MM.1S (cell line): Measurements from ENCODE around the gene AP1B1.

Experiments
- DNase-seq: peaks from one replicate; pipeline ENCODE4 v3.0.0-alpha.2; 2015
- H2AFZ ChIP-seq: fragments of 300-600 bp; sonication (generic); 2 replicates; pipeline ENCODE4 v1.6.0; 2016; ENCODE audit warnings: antibody characterized with exemption, low read length
- H3F3A ChIP-seq: fragments of 300-600 bp; sonication (generic); 2 replicates; pipeline ENCODE4 v1.6.1; 2016; ENCODE audit warnings: mild to moderate bottlenecking, antibody characterized with exemption, low read length, moderate library complexity, mixed read lengths; ENCODE audit not compliant: insufficient read depth
- H3K27ac ChIP-seq: fragments of 300-600 bp; sonication (generic); 2 replicates; pipeline ENCODE4 v1.5.1; 2016; ENCODE audit warnings: mild to moderate bottlenecking, low read length
- H3K27me3 ChIP-seq: fragments of 300-600 bp; sonication (generic); replicated peaks from 2 replicates; pipeline ENCODE4 v1.6.0; 2016; ENCODE audit warnings: low read length; ENCODE audit not compliant: insufficient read depth
- H3K36me3 ChIP-seq: fragments of 300-600 bp; sonication (generic); replicated peaks from 2 replicates; pipeline ENCODE4 v1.6.1; 2016; ENCODE audit warnings: mild to moderate bottlenecking, low read length, mixed read lengths; ENCODE audit not compliant: insufficient read depth
- H3K4me1 ChIP-seq: fragments of 300-600 bp; sonication (generic); 2 replicates; pipeline ENCODE4 v1.6.1; 2016; ENCODE audit warnings: low read length, mixed read lengths
- H3K4me2 ChIP-seq: fragments of 300-600 bp; sonication (generic); 2 replicates; pipeline ENCODE4 v1.6.0; 2016; ENCODE audit warnings: low read depth, low read length
- H3K4me3 ChIP-seq: fragments of 300-600 bp; sonication (generic); 2 replicates; pipeline ENCODE4 v1.5.1; 2016; ENCODE audit warnings: low read length, mixed read lengths
- H3K79me2 ChIP-seq: fragments of 300-600 bp; sonication (generic); 2 replicates; pipeline ENCODE4 v1.6.1; 2016; ENCODE audit warnings: mixed run types, low read length, mixed read lengths
- H3K9ac ChIP-seq: fragments of 300-600 bp; sonication (generic); 2 replicates; pipeline ENCODE4 v1.6.1; 2016; ENCODE audit warnings: low read length, mixed read lengths
- H3K9me2 ChIP-seq: fragments of 300-600 bp; sonication (generic); replicated peaks from 2 replicates; pipeline ENCODE4 v1.6.1; 2016; ENCODE audit warnings: mild to moderate bottlenecking, low read length, mixed read lengths; ENCODE audit not compliant: insufficient read depth
- H3K9me3 ChIP-seq: fragments of 300-600 bp; sonication (generic); replicated peaks from 2 replicates; pipeline ENCODE4 v1.6.1; 2016; ENCODE audit warnings: mild to moderate bottlenecking, low read length, mixed read lengths; ENCODE audit not compliant: insufficient read depth
- H4K20me1 ChIP-seq: fragments of 300-600 bp; sonication (generic); 2 replicates; pipeline ENCODE4 v1.6.1; 2016; ENCODE audit warnings: mild to moderate bottlenecking, low read length, moderate library complexity, mixed read lengths; ENCODE audit not compliant: insufficient read depth
- EZH2 ChIP-seq: fragments of 300-600 bp; sonication (generic); optimal IDR thresholded peaks from 2 replicates; pipeline ENCODE3; 2017; ENCODE audit warnings: low read depth, mild to moderate bottlenecking, antibody characterized with exemption, low read length, mixed read lengths
- EZH2phosphoT487 ChIP-seq: fragments of 300-600 bp; sonication (generic); IDR thresholded peaks from 2 replicates; pipeline ENCODE4 v1.6.1; 2018; ENCODE audit warnings: antibody characterized with exemption, low read length
- TF ChIP-seq, protein P1 (sequence below): fragments of 300-600 bp; sonication (generic); IDR thresholded peaks from 2 replicates; pipeline ENCODE4 v1.5.1; 2016; ENCODE audit warnings: antibody characterized with exemption, low read length, mixed read lengths

The AP1B1 gene

DNA sequence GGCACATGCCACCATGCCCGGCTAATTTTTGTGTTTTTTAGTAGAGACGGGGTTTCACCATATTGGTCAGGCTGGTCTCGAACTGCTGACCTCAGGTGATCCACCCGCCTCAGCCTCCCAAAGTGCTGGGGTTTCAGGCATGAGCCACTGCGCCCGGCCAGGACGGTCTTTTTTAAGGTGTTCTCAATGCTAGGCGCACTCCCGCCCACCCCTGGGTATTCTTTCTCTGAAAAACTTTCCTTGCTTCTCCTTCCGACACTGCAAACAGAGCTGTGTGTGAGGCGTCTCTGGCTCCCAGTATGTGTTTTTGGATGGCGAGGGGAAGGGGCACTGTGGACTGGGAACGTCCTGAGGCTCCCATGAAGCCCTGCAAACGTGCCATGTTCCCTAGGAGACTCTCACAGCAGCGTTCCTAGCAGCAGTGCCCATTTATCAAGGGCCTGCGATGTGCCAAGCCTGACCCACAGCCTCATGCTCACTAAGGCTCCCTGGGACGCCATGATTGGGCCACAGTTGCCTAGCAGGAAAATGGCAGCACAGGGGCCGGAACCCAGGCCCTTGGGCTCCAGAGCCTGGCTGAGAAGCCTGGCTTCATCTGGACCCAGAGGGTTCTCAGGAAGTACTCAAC lies 70.4 kb downstream of the AP1B1 start:
- Histone ChIP-seq H4K20me1 (no peaks in the 10 kb centered on the region), H3K4me3 (no peak overlapping the region), H3F3A (no peaks in the 10 kb centered on the region), H3K9ac (no peak overlapping the region), H3K27me3 (peaks cover 34% of the 10 kb centered on the region), H3K27ac (no peak overlapping the region), H3K36me3 (no peaks in the 10 kb centered on the region), H2AFZ (no peak overlapping the region), H3K9me3 (no peaks in the 10 kb centered on the region), H3K79me2 (no peaks in the 10 kb centered on the region), H3K9me2 (no peaks in the 10 kb centered on the region), H3K4me2 (no peak overlapping the region), H3K4me1 (no peaks in the 10 kb centered on the region)
- TF ChIP-seq, protein P1, sequence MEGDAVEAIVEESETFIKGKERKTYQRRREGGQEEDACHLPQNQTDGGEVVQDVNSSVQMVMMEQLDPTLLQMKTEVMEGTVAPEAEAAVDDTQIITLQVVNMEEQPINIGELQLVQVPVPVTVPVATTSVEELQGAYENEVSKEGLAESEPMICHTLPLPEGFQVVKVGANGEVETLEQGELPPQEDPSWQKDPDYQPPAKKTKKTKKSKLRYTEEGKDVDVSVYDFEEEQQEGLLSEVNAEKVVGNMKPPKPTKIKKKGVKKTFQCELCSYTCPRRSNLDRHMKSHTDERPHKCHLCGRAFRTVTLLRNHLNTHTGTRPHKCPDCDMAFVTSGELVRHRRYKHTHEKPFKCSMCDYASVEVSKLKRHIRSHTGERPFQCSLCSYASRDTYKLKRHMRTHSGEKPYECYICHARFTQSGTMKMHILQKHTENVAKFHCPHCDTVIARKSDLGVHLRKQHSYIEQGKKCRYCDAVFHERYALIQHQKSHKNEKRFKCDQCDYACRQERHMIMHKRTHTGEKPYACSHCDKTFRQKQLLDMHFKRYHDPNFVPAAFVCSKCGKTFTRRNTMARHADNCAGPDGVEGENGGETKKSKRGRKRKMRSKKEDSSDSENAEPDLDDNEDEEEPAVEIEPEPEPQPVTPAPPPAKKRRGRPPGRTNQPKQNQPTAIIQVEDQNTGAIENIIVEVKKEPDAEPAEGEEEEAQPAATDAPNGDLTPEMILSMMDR = no peak
- no peak for TF ChIP-seq EZH2
- no peak for TF ChIP-seq EZH2phosphoT487
- DNase-seq = no peak

GRCh38 chr22:29316141-29316828 lies 72.1 kb downstream of the AP1B1 start:
- DNase-seq = no peak
- H4K20me1 ChIP-seq = no peaks in the 10 kb centered on the region
- H3K4me2 ChIP-seq = no peak overlapping the region
- H3K27ac ChIP-seq = no peak overlapping the region
- H3K9me2 ChIP-seq = no peaks in the 10 kb centered on the region
- H3K79me2 ChIP-seq = no peaks in the 10 kb centered on the region
- no peaks in the 10 kb centered on the region for H3K36me3 ChIP-seq
- no peak overlapping the region for H3K9ac ChIP-seq
- TF ChIP-seq EZH2 = no peak
- TF ChIP-seq, protein P1 = no peak
- TF ChIP-seq EZH2phosphoT487 = no peak
- no peak overlapping the region for H3K4me3 ChIP-seq
- no peak overlapping the region for H2AFZ ChIP-seq
- H3K9me3 ChIP-seq = no peaks in the 10 kb centered on the region
- H3F3A ChIP-seq = no peaks in the 10 kb centered on the region
- H3K4me1 ChIP-seq = no peaks in the 10 kb centered on the region
- peaks cover 51% of the 10 kb centered on the region for H3K27me3 ChIP-seq

DNA sequence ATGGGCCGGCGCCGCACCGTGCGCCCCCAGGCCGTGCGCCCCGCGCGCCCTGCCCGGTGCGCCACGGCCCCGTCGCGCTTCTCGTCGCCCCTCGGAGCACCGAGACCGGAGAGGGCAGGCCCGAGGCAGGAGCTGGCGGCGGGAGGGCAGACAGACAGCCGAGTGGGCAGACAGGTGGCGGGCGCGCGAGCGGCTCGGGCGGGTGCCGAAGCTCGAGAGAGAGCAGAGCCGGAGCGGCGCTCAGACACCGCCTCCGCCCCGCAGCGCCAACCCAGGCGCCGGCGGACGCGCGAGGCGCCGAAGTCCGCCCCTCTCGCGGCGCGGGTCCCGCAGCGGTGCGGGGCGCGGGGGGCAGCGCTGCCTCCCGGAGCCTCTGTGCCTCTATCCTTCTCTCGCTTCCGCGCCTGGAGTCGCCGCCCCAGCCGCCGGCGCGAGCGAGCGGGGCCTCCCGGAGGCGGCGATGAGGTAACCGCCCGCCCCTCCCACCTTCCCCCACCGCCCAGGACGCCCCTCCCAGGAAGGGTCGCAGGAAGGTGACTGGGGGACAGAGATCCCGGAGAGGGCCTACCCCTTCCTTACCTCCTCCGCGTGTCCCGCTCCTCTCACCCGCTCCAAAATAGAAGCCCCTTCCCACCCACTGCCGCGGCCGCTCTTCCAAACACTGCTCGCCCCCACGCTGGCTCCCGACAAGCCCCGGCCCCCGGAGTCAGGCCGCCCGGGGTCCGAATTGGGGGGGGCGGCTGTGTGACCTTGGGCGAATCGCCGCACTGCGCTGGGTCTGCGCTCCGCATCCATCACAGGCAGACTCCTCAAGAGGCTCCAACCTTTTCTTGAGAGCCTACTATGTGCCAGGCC lies 72.9 kb downstream of the AP1B1 start, which contains the start of gene RASL10A:
TSS of gene RASL10A (minus strand) at position 412 of the 855 bp plus-strand sequence. CDS start 451 bp downstream, outside the sequence.
- Histone ChIP-seq H3K4me3 (no peak within 1 kb of the TSS), H3K9me3 (no peaks in the 10 kb centered on the region), H2AFZ (no peak within 1 kb of the TSS), H3K79me2 (no peaks in the 10 kb centered on the region), H3K27me3 (peaks cover 51% of the 10 kb centered on the region), H3K9me2 (no peaks in the 10 kb centered on the region), H3K4me1 (no peaks in the 10 kb centered on the region), H3K27ac (no peak within 1 kb of the TSS), H3K4me2 (no peak within 1 kb of the TSS), H4K20me1 (no peaks in the 10 kb centered on the region), H3K9ac (no peak within 1 kb of the TSS), H3F3A (no peaks in the 10 kb centered on the region), H3K36me3 (no peaks in the 10 kb centered on the region)
- TF ChIP-seq EZH2 (no peak), EZH2phosphoT487 (no peak)
- TF ChIP-seq, protein P1 = no peak
- no peak for DNase-seq
